Mammary epithelial cell (primary cell): ENCODE data around the gene CRIM1.

Source experiments
- EZH2 ChIP-seq: IDR thresholded peaks from 2 replicates; pipeline ENCODE4 v1.6.1; 2012; ENCODE audit warnings: low read length, inconsistent platforms, borderline replicate concordance
- TF ChIP-seq, protein P1 (sequence below), 2 donors: IDR thresholded peaks in 1 of 2; conservative IDR thresholded peaks in 1 of 2; 2 replicates each; pipeline ENCODE4 v1.5.1; 2011 to 2012; ENCODE audit warnings: inconsistent platforms in 2 of 2, low read length in 2 of 2, mild to moderate bottlenecking in 2 of 2, control low read depth in 1 of 2, low read depth in 1 of 2; ENCODE audit not compliant: insufficient read depth in 1 of 2; ENCODE audit errors: extremely low read depth in 1 of 2

DNA sequence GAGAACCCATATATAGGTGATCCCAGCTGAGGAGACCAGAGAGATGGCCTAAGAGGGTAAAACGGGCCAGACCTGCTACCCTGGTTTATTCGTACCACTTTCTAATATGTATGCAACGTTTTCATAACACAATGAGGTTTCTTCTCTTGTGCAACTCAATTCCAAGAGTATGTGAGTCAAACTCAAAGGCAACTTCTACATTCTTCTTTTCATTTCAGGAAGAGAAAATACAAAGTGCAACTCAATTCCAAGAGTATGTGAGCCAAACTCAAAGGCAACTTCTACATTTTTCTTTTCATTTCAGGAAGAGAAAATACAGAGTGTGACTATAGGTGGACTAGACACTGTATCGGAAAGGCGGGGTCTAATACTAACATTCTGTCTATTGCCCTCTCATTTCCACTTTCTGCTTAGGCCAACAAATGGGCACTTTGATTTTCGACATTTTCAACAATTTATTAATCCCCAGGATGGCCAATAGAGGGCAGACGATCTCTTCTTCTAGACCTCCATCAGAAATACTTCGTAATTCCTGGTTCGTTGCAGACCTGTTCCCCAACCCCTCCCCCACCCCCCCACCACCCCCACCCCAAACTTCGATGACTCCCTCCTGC lies 3.7 kb upstream of the CRIM1 start:
- TF ChIP-seq, protein P1, sequence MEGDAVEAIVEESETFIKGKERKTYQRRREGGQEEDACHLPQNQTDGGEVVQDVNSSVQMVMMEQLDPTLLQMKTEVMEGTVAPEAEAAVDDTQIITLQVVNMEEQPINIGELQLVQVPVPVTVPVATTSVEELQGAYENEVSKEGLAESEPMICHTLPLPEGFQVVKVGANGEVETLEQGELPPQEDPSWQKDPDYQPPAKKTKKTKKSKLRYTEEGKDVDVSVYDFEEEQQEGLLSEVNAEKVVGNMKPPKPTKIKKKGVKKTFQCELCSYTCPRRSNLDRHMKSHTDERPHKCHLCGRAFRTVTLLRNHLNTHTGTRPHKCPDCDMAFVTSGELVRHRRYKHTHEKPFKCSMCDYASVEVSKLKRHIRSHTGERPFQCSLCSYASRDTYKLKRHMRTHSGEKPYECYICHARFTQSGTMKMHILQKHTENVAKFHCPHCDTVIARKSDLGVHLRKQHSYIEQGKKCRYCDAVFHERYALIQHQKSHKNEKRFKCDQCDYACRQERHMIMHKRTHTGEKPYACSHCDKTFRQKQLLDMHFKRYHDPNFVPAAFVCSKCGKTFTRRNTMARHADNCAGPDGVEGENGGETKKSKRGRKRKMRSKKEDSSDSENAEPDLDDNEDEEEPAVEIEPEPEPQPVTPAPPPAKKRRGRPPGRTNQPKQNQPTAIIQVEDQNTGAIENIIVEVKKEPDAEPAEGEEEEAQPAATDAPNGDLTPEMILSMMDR (conservative IDR thresholded peaks at IDR 0.05 in 1 of 2, IDR thresholded peaks at IDR 0.05 in 1 of 2; ENCODE audit: extremely low read depth in 1 of 2, insufficient read depth in 1 of 2, low read depth in 1 of 2, low read length in 2 of 2) = peak; percentile 56 to 60
- TF ChIP-seq EZH2 = no peak
